ENCODE results near the gene ATPAF1. TPM values are rescaled to one million over a fixed set of nuclear protein-coding genes. Genes with fewer than 3 reads are reported as not detected.

ATPAF1 gene, protein sequence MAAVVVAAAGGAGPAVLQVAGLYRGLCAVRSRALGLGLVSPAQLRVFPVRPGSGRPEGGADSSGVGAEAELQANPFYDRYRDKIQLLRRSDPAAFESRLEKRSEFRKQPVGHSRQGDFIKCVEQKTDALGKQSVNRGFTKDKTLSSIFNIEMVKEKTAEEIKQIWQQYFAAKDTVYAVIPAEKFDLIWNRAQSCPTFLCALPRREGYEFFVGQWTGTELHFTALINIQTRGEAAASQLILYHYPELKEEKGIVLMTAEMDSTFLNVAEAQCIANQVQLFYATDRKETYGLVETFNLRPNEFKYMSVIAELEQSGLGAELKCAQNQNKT
- 32.1 to 37.9 TPM (median 35.0 TPM) in 5 replicates for total RNA-seq (2022; extraction: Qiagen RNA extraction; ENCODE audit: low read depth)

DNA sequence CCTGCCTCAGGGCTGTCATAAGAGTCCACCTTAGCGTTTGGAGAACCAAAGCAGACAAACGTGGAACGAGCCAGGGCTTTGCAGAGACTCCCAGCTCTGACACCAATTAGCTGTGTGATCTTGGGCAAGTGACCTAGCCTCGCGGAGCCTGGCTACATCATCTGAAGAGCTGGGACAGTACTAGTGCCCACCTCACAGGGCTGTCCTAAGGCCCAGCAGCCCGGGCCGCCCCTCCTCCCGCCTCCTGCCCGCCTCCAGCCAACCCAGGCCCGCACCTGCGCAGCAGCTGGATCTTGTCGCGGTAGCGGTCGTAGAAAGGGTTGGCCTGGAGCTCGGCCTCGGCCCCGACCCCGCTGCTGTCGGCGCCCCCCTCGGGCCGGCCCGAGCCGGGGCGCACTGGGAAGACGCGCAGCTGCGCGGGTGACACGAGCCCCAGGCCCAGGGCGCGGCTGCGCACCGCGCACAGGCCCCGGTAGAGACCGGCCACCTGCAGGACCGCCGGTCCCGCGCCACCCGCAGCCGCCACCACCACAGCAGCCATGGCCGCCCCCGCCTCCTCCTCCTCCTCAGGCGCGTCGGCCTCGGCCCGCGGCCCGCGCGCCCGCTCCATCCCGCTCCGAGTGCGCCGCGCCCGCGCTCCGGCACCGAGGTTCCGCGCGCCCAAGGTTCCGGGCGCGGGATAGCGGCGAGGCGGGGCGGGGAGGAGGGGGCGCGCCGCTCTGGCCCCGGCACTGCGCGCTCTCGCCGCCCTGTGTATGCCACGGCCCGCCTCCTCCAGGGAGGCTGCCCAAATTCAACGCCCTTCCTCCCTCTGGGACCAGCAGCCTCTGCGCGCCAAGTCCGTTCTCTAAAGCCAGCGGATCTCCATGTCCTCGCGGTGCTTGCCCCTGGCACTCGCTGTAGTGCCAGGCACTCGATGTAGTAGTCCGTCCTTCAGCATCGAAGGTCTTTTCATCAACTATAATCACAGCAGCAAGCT, at the start of gene ATPAF1:
TSS of gene ATPAF1 (minus strand) at position 583 of the 979 bp plus-strand sequence. CDS start at position 541, 42 bp downstream.

DNA sequence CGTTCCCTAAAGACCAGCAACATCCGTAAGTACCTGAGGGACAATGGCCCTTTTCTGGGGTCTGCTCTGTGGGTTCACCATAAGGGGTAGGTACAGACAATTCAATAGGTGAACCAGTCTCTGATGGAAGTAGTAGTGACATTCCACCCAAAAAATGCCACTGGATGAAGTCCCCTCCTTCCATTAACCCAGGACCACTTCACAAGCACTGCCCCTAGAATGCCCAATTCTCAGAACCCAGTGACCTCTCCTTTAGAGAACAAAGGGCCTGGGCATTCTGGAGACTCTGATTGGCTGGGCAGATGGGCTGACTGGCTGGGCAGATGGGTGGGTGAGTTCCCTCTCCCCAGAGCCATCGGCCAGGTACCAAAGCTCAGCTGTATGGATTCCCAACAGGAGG, 3.4 kb upstream of the ATPAF1 start, which contains the start of gene TEX38:
TSS of gene TEX38 (plus strand) at position 301 of the 400 bp plus-strand sequence. CDS start at position 382, 81 bp downstream.

DNA sequence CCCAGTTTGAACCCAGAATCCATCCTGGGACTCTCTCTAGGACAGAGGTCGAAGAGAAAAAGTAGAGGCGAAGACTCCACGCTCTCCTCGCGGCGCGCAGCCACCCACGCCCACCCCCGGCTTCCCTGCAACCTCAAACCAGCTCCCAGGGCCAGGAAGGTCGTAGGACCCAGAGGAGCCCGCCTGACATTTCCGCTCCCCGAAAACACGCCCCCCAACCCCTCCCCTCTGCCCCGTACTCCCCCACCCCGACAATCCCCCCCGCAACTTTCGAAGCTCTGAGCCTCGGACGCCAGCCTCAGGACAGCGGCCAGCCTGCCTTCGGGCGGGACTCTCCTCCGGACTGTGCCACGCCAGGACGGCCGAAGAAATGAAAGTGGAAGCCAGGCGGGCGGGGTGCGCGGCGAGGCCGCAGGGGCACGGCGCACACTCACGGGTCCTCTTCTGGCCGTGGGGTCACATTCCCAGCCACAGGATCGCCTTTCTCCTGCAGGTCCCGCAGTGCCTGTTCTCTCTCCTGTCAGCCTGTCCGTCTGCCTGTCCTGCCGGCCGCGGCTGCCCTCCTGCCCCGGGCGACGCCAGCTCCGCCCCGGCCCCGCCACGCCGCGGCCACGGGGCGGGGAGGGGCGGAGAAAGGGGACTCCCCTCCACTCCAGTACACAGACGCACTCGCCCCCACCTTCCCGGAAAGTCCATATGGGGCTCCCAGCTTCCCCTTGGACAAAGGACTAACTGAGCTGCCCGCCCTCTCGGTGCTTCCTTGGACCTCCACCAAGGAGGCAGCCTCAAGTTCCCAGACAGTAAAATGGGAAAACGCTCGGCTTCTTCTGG, 51.7 kb downstream of the ATPAF1 start, which contains the start of gene MOB3C:
TSS of gene MOB3C (minus strand) at position 535 of the 831 bp plus-strand sequence. CDS start 3,490 bp downstream, outside the sequence.

DNA sequence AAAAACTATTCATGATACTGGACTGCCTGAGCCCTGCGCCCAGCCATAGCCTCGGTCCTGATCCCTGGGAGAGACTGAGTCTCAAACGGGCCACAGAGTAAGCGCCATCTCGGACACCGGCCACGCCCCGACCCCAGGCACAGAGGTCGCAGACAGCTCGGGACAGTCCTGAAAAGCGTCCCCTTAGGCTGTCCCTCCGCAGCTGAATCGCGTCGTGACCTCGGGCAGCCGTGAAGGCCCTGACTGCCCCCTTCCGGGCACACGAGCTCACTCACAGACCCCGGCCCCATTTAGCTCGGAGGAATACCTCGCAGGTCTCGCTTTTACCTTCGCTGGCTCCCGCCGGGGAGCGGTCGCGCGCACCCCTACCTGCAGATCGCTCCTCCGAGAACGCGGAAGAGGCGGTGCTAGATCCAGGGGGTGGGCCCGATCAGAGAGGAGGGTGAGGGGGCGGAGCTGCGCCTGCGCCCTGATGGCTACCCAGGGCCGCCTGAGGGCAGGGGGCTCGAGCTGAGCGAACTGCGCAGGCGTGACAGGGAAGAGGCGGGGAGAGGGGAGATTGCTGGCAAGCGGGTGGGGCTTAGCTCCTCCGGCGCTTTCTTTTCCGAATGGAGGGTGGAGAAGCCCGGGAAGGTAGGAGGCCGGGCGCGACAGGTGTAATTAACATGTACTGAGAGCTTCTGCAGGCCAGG, 64.2 kb downstream of the ATPAF1 start, which contains the start of gene MKNK1:
TSS of gene MKNK1 (minus strand) at position 411 of the 692 bp plus-strand sequence. CDS start 20,941 bp downstream, outside the sequence.

Other genes with a start within 250 kb of the ATPAF1 start
- 0.67 to 1.3 TPM (median 1.1 TPM) in 5 replicates for gene DMBX1, start 178.5 kb downstream of the ATPAF1 start, total RNA-seq (2022; extraction: Qiagen RNA extraction; ENCODE audit: low read depth)
- gene KNCN, start 116.7 kb downstream of the ATPAF1 start, total RNA-seq (2022; extraction: Qiagen RNA extraction; ENCODE audit: low read depth) = not detected in 5 replicates
- 16.5 to 20.6 TPM (median 18.8 TPM) in 5 replicates for gene MKNK1, start 64.1 kb downstream of the ATPAF1 start, total RNA-seq (2022; extraction: Qiagen RNA extraction; ENCODE audit: low read depth)
- 4.1 to 5.1 TPM (median 4.5 TPM) in 5 replicates for gene MOB3C, start 51.6 kb downstream of the ATPAF1 start, total RNA-seq (2022; extraction: Qiagen RNA extraction; ENCODE audit: low read depth)
- 0.16 TPM in 1 of 5 replicates, not detected in the others for gene TEX38, start 3.5 kb upstream of the ATPAF1 start, total RNA-seq (2022; extraction: Qiagen RNA extraction; ENCODE audit: low read depth)
- gene EFCAB14, start 50.8 kb upstream of the ATPAF1 start, total RNA-seq (2022; extraction: Qiagen RNA extraction; ENCODE audit: low read depth) = 22.5 to 31.6 TPM (median 27.8 TPM) in 5 replicates
- not detected in 5 replicates for gene CYP4B1, start 130.7 kb upstream of the ATPAF1 start, total RNA-seq (2022; extraction: Qiagen RNA extraction; ENCODE audit: low read depth)